ENCODE results near the gene WNK2.

DNA sequence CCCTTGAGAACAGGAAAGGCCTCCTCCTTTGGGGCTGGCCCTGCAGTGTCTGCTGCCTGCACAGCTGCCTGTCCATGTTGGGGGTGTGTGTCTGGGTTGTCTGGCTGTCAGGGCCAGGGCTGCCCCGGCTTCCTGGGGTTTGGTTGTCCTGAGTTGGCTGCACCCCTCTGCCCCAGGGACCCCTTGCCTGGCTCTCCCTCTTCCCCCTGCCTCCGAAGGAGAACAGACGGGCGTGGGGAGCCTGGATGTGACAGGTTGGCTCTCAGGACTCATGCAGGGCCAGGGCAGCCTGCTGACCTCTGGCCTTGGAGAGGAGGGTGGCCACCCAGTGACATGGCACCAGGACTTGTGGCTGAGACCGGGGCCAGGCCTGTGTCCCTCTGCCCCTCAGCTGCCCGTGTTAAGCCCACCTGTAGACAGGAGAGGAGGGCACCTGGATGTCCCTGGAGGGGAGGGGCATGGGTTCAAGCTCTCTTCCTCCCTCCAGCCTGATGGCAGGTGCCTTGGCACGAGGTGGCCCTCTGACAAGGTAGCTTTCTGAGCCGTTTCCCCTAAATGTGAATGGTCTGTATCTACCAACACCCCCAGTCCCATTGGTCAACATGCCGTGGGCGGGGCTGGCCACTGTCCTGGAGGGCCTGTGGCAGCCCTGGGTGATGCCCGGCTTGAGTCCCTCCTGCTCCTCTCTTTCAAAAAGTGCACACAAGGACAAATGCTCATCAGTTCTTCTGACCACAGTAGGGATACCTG, 34.9 kb downstream of the WNK2 start:
- TF ChIP-seq, protein P1, sequence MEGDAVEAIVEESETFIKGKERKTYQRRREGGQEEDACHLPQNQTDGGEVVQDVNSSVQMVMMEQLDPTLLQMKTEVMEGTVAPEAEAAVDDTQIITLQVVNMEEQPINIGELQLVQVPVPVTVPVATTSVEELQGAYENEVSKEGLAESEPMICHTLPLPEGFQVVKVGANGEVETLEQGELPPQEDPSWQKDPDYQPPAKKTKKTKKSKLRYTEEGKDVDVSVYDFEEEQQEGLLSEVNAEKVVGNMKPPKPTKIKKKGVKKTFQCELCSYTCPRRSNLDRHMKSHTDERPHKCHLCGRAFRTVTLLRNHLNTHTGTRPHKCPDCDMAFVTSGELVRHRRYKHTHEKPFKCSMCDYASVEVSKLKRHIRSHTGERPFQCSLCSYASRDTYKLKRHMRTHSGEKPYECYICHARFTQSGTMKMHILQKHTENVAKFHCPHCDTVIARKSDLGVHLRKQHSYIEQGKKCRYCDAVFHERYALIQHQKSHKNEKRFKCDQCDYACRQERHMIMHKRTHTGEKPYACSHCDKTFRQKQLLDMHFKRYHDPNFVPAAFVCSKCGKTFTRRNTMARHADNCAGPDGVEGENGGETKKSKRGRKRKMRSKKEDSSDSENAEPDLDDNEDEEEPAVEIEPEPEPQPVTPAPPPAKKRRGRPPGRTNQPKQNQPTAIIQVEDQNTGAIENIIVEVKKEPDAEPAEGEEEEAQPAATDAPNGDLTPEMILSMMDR (IDR thresholded peaks at IDR 0.05; ENCODE audit: extremely low read depth in 1 of 2, insufficient read depth in 1 of 2, low read depth in 1 of 2, low read length in 2 of 2), result no peak
- TF ChIP-seq, protein P2, sequence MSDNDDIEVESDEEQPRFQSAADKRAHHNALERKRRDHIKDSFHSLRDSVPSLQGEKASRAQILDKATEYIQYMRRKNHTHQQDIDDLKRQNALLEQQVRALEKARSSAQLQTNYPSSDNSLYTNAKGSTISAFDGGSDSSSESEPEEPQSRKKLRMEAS (IDR thresholded peaks at IDR 0.05; ENCODE audit: insufficient read depth, insufficient read length), result no peak
- TF ChIP-seq POLR2A (IDR thresholded peaks at IDR 0.05; ENCODE audit: low read depth, low read length), result no peak
- TF ChIP-seq POLR2AphosphoS5 (IDR thresholded peaks at IDR 0.05; ENCODE audit: insufficient read depth, low read depth, low read length), result no peak
- no peak for TF ChIP-seq MYC (IDR thresholded peaks at IDR 0.05; ENCODE audit: low read depth, low read length)
- no peak for TF ChIP-seq FOS (IDR thresholded peaks at IDR 0.05; ENCODE audit: borderline replicate concordance, insufficient read depth, low read length)

Measured in endothelial cell of umbilical vein (primary cell).